Neural progenitor cell (in vitro differentiated cells): ENCODE data around the gene TRIM63. TPM values are rescaled to one million over a fixed set of nuclear protein-coding genes. Genes with fewer than 3 reads are reported as not detected.
"Not testable (repeated sequence)": the region's sequence is repeated elsewhere in the genome, so short reads cannot be mapped to it uniquely, and the experiment has no call there.

ENCODE experiments used
- DNase-seq: peaks from one replicate; pipeline ENCODE4 v3.0.0-alpha.2; 2016; ENCODE audit warnings: low spot score
- H2AFZ ChIP-seq: fragments of 200-600 bp; sonication (generic); replicated peaks from 2 replicates; pipeline ENCODE4 v1.6.1; 2016; ENCODE audit warnings: antibody characterized with exemption
- H3F3A ChIP-seq: fragments of 200-600 bp; sonication (generic); 2 replicates; pipeline ENCODE4 v1.6.1; 2016; ENCODE audit warnings: antibody characterized with exemption, low read depth
- H3K27ac ChIP-seq: fragments of 200-600 bp; sonication (generic); 2 replicates; pipeline ENCODE4 v1.5.1; 2016; ENCODE audit warnings: mild to moderate bottlenecking
- H3K27me3 ChIP-seq: fragments of 200-600 bp; sonication (generic); 2 replicates; pipeline ENCODE4 v1.6.1; 2016; ENCODE audit warnings: mild to moderate bottlenecking, moderate library complexity
- H3K36me3 ChIP-seq: fragments of 200-600 bp; sonication (generic); 2 replicates; pipeline ENCODE4 v1.5.1; 2016
- H3K4me1 ChIP-seq: fragments of 200-600 bp; sonication (generic); 2 replicates; pipeline ENCODE4 v1.6.1; 2016; ENCODE audit warnings: mixed run types
- H3K4me2 ChIP-seq: fragments of 200-600 bp; sonication (generic); 2 replicates; pipeline ENCODE4 v1.6.1; 2016
- H3K4me3 ChIP-seq: fragments of 200-600 bp; sonication (generic); 2 replicates; pipeline ENCODE4 v1.5.1; 2016
- H3K79me2 ChIP-seq: fragments of 200-600 bp; sonication (generic); 2 replicates; pipeline ENCODE4 v1.6.1; 2016; ENCODE audit warnings: low read depth
- H3K9ac ChIP-seq: fragments of 200-600 bp; sonication (generic); 2 replicates; pipeline ENCODE4 v1.6.1; 2016
- H3K9me3 ChIP-seq: fragments of 200-600 bp; sonication (generic); 2 replicates; pipeline ENCODE4 v1.5.1; 2016; ENCODE audit warnings: low read depth
- H4K20me1 ChIP-seq: fragments of 200-600 bp; sonication (generic); 2 replicates; pipeline ENCODE4 v1.6.1; 2016; ENCODE audit warnings: low read depth
- H3K27ac Mint-ChIP-seq: 3 replicates; pipeline ENCODE4 v1.8.0; 2021; ENCODE audit warnings: mixed read lengths
- H3K27me3 Mint-ChIP-seq: 2 replicates; pipeline ENCODE4 v1.8.0; 2022; ENCODE audit warnings: low read depth, mild to moderate bottlenecking, inconsistent platforms, moderate library complexity, mixed read lengths; ENCODE audit not compliant: insufficient read depth
- H3K36me3 Mint-ChIP-seq: 3 replicates; pipeline ENCODE4 v1.8.0; 2021; ENCODE audit warnings: mixed read lengths
- H3K4me1 Mint-ChIP-seq: 3 replicates; pipeline ENCODE4 v1.8.0; 2021; ENCODE audit warnings: mixed read lengths
- H3K4me3 Mint-ChIP-seq: 3 replicates; pipeline ENCODE4 v1.8.0; 2021; ENCODE audit warnings: mild to moderate bottlenecking, moderate library complexity, mixed read lengths
- H3K9me3 Mint-ChIP-seq: 3 replicates; pipeline ENCODE4 v1.8.0; 2020; ENCODE audit warnings: mixed read lengths
- EZH2 ChIP-seq: fragments of 200-600 bp; sonication (generic); IDR thresholded peaks from 2 replicates; pipeline ENCODE4 v1.6.1; 2017; ENCODE audit warnings: antibody characterized with exemption, mild to moderate bottlenecking, moderate library complexity
- EZH2phosphoT487 ChIP-seq: fragments of 200-600 bp; sonication (generic); IDR thresholded peaks from 2 replicates; pipeline ENCODE4 v1.6.1; 2017; ENCODE audit warnings: antibody characterized with exemption
- total RNA-seq: library from RNA; depleted of rRNA; stranded (reverse); fragments of >200 nt; gene quantifications from 2 replicates; pipeline ENCODE4 v1.2.3, GENCODE V29; 2015; ENCODE audit warnings: low replicate concordance
- TF ChIP-seq, protein P1 (sequence below): fragments of 200-600 bp; sonication (generic); IDR thresholded peaks from 2 replicates; pipeline ENCODE4 v1.5.1; 2017; ENCODE audit warnings: antibody characterized with exemption, mild to moderate bottlenecking

Gene TRIM63
- total RNA-seq, 1 donor from 2014 or later: not detected

DNA sequence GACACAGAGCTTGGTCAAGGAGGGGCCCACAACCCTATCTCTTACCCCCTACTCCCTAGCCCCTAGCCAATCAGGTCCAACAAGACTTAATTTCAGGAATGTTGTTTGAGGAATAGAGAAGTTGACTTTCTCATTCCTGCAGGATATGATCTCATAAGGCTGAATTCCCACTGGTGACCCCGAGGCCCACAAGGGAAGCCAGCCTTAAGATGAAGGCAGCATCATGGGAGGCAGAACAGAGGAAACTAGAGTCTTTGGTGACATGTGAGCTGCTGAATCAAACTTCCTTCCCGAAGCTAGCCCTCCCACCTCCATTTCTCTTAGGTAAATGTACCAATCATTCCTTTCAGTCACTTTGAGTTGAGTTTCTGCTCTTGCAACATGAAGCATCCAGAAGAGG is 35.1 kb upstream of the TRIM63 start:
- Mint-ChIP-seq H3K27me3 (peaks cover 2% of the 10 kb centered on the region), H3K4me3 (no peak overlapping the region), H3K36me3 (no peaks in the 10 kb centered on the region), H3K9me3 (no peaks in the 10 kb centered on the region), H3K4me1 (peaks cover 6% of the 10 kb centered on the region), H3K27ac (no peak overlapping the region)
- H2AFZ ChIP-seq: no peak overlapping the region
- no peaks in the 10 kb centered on the region for H3F3A ChIP-seq
- no peaks in the 10 kb centered on the region for H3K9me3 ChIP-seq
- H3K27ac ChIP-seq: no peak overlapping the region
- DNase-seq: no peak
- no peak overlapping the region for H3K9ac ChIP-seq
- H3K4me3 ChIP-seq: no peak overlapping the region
- H3K27me3 ChIP-seq: no peaks in the 10 kb centered on the region
- no peaks in the 10 kb centered on the region for H3K79me2 ChIP-seq
- H3K4me1 ChIP-seq: no peaks in the 10 kb centered on the region
- no peaks in the 10 kb centered on the region for H3K36me3 ChIP-seq
- no peak overlapping the region for H3K4me2 ChIP-seq
- TF ChIP-seq EZH2 (no peak), EZH2phosphoT487 (no peak)
- TF ChIP-seq, protein P1, sequence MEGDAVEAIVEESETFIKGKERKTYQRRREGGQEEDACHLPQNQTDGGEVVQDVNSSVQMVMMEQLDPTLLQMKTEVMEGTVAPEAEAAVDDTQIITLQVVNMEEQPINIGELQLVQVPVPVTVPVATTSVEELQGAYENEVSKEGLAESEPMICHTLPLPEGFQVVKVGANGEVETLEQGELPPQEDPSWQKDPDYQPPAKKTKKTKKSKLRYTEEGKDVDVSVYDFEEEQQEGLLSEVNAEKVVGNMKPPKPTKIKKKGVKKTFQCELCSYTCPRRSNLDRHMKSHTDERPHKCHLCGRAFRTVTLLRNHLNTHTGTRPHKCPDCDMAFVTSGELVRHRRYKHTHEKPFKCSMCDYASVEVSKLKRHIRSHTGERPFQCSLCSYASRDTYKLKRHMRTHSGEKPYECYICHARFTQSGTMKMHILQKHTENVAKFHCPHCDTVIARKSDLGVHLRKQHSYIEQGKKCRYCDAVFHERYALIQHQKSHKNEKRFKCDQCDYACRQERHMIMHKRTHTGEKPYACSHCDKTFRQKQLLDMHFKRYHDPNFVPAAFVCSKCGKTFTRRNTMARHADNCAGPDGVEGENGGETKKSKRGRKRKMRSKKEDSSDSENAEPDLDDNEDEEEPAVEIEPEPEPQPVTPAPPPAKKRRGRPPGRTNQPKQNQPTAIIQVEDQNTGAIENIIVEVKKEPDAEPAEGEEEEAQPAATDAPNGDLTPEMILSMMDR: no peak
- H4K20me1 ChIP-seq: no peaks in the 10 kb centered on the region

DNA sequence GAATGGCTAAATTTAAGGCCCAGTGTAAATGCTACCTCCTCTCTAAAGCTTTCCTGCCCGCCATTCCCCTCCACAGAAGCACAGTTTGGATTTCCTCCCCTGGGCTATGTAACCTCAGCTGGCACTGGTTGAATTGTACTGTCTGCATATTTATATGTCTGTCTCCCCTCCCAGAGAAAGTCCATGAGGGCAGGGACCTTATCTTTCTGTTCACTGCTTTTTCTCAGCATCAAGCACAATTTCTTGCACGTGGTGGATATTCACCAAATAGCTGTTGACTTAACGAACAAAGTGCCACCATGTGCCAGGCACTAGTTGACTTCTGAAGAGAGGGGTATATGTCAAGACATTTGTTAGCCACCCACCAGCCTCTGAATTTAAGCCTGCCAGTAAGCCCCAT is 34.7 kb upstream of the TRIM63 start:
- H3K9ac ChIP-seq: no peak overlapping the region
- H3K27ac ChIP-seq: no peak overlapping the region
- no peak overlapping the region for H3K4me2 ChIP-seq
- H4K20me1 ChIP-seq: no peaks in the 10 kb centered on the region
- no peaks in the 10 kb centered on the region for H3F3A ChIP-seq
- Mint-ChIP-seq H3K36me3 (no peaks in the 10 kb centered on the region), H3K4me3 (no peak overlapping the region), H3K9me3 (no peaks in the 10 kb centered on the region), H3K27ac (no peak overlapping the region), H3K4me1 (peaks cover 6% of the 10 kb centered on the region), H3K27me3 (peaks cover 2% of the 10 kb centered on the region)
- no peaks in the 10 kb centered on the region for H3K4me1 ChIP-seq
- no peak overlapping the region for H3K4me3 ChIP-seq
- no peaks in the 10 kb centered on the region for H3K27me3 ChIP-seq
- H3K36me3 ChIP-seq: no peaks in the 10 kb centered on the region
- TF ChIP-seq, protein P1: no peak
- no peak for TF ChIP-seq EZH2
- no peak for TF ChIP-seq EZH2phosphoT487
- no peaks in the 10 kb centered on the region for H3K79me2 ChIP-seq
- no peak overlapping the region for H2AFZ ChIP-seq
- no peaks in the 10 kb centered on the region for H3K9me3 ChIP-seq
- no peak for DNase-seq

DNA sequence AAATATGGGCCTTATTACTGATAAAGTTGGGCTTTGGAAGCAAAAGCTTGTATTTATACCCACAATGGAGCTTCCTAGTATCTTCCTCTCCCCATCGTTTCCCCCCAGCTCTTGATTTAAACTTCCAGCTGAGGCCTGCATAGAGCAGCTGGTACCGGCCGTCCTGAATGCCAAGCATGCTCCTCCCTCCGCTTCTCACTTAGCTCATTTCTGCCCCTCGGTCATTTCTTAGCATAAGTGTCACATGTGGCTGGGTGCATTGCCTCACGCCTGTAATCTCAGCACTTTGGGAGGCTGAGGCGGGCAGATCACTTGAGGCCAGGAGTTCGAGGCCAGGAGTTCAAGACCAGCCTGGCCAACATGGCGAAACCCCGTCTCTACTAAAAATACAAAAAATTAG is 32.8 kb upstream of the TRIM63 start:
- not testable (repeated sequence) for H3K9me3 Mint-ChIP-seq, H3K4me3 Mint-ChIP-seq, H3F3A ChIP-seq, DNase-seq, H3K4me3 ChIP-seq, H3K36me3 ChIP-seq, H3K27me3 ChIP-seq, H3K4me2 ChIP-seq, H3K9ac ChIP-seq, H3K27me3 Mint-ChIP-seq, H2AFZ ChIP-seq, H3K36me3 Mint-ChIP-seq, H3K27ac ChIP-seq, H3K79me2 ChIP-seq, H3K9me3 ChIP-seq, H4K20me1 ChIP-seq, H3K27ac Mint-ChIP-seq, H3K4me1 ChIP-seq, H3K4me1 Mint-ChIP-seq

DNA sequence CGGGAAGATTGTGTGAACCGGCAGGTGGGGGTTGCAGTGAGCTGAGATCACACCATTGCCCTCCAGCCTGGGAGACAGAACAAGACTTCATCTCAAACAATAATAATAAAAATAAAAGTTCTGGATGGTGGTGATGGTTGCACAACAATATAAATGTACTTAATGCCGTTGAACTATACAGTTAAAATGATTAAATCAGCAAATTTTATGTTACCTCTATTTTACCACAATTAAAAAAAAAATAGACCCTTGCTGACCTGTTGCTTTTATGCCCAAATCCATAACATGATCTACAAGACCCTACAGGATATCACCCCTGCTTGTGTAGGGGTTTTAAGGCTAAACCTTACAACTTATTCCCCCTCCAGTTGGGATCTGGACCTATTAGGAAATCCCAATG is 32.4 kb upstream of the TRIM63 start:
- peaks cover 2% of the 10 kb centered on the region for H3K27me3 Mint-ChIP-seq
- peaks cover 11% of the 10 kb centered on the region for H3F3A ChIP-seq

More for the DNA sequence above, 32.4 kb upstream of the TRIM63 start:
- no peak overlapping the region for H3K4me3 ChIP-seq
- H3K4me3 Mint-ChIP-seq: no peak overlapping the region
- TF ChIP-seq EZH2 (no peak), EZH2phosphoT487 (no peak)
- TF ChIP-seq, protein P1: no peak
- peaks cover 8% of the 10 kb centered on the region for H3K4me1 ChIP-seq
- no peaks in the 10 kb centered on the region for H3K36me3 Mint-ChIP-seq
- H3K9ac ChIP-seq: no peak overlapping the region
- H3K79me2 ChIP-seq: no peaks in the 10 kb centered on the region
- no peaks in the 10 kb centered on the region for H3K9me3 Mint-ChIP-seq
- H3K27ac ChIP-seq: no peak overlapping the region
- DNase-seq: no peak
- H4K20me1 ChIP-seq: no peaks in the 10 kb centered on the region
- H3K4me2 ChIP-seq: no peak overlapping the region
- no peak overlapping the region for H2AFZ ChIP-seq
- H3K9me3 ChIP-seq: no peaks in the 10 kb centered on the region
- H3K27ac Mint-ChIP-seq: no peak overlapping the region
- peaks cover 3% of the 10 kb centered on the region for H3K4me1 Mint-ChIP-seq
- no peaks in the 10 kb centered on the region for H3K36me3 ChIP-seq
- no peaks in the 10 kb centered on the region for H3K27me3 ChIP-seq
